Measurements from ENCODE around the gene BRD4. TPM values are rescaled to one million over a fixed set of nuclear protein-coding genes. Genes with fewer than 3 reads are reported as not detected.

Gene BRD4
- total RNA-seq, 1 experiment from 2014 or later, result 144 TPM

GRCh38 chr19:15381429-15381828 lies 49.1 kb upstream of the BRD4 start:
- Histone ChIP-seq H3K27ac (ENCODE audit: insufficient read length, low read depth, low read length) (no peak overlapping the region), H2BK120ac (ENCODE audit: low read depth, low read length, poor library complexity, severe bottlenecking) (no peak overlapping the region), H3K4ac (ENCODE audit: low read depth, low read length) (no peak overlapping the region), H4K5ac (ENCODE audit: insufficient read length, low read depth, low read length) (no peak overlapping the region), H3K79me2 (ENCODE audit: insufficient read depth, low read length) (peaks cover 22% of the 10 kb centered on the region; the same call in 1 of the 2 replicates), H4K8ac (replicated peaks; ENCODE audit: insufficient read length, low read depth, low read length) (no peak overlapping the region), H3K4me2 (ENCODE audit: insufficient read depth, insufficient read length, low read length) (peak overlapping the region; percentile 69), H2BK5ac (ENCODE audit: insufficient read length, low read length) (no peak overlapping the region), H3K9ac (ENCODE audit: extremely low read depth, insufficient read length, low read length) (no peak overlapping the region), H2BK15ac (ENCODE audit: low read depth, low read length) (no peak overlapping the region), H3K27me3 (ENCODE audit: insufficient read depth, low read length) (no peaks in the 10 kb centered on the region), H3K9me3 (ENCODE audit: control insufficient read depth, low read depth, low read length) (no peaks in the 10 kb centered on the region), H2BK20ac (ENCODE audit: low read depth, low read length, poor library complexity, severe bottlenecking) (no peak overlapping the region), H3K79me1 (ENCODE audit: insufficient read depth, low read depth, low read length, poor library complexity, severe bottlenecking) (no peaks in the 10 kb centered on the region), H3K18ac (ENCODE audit: insufficient read length, low read depth, low read length) (no peak overlapping the region), H4K20me1 (ENCODE audit: control insufficient read depth, insufficient read depth, insufficient read length) (no peaks in the 10 kb centered on the region), H3K23ac (ENCODE audit: insufficient read length, low read depth, low read length) (no peak overlapping the region), H2BK12ac (ENCODE audit: insufficient read length, low read depth, low read length) (no peak overlapping the region), H2AFZ (ENCODE audit: low read length) (no peak overlapping the region), H3K14ac (ENCODE audit: insufficient read depth, low read length) (no peak overlapping the region), H4K91ac (ENCODE audit: insufficient read length, low read depth, low read length) (no peak overlapping the region), H3K4me1 (ENCODE audit: insufficient read depth, low read length) (peaks cover 2% of the 10 kb centered on the region; the same call in 1 of the 2 replicates), H3K56ac (ENCODE audit: insufficient read length, low read depth, low read length) (no peak overlapping the region), H3K23me2 (ENCODE audit: insufficient read length, low read depth, low read length, poor library complexity, severe bottlenecking) (peaks cover 8% of the 10 kb centered on the region), H3T11ph (ENCODE audit: low read length) (no peak overlapping the region), H2AK5ac (ENCODE audit: insufficient read length, low read length) (no peak overlapping the region)
- H3K36me3 Mint-ChIP-seq (ENCODE audit: insufficient read depth in 1 of 3, low read depth in 3 of 3), result peaks cover 5 to 21% (median 8%) of the 10 kb centered on the region in 3 experiments; a peak in 6 of 7 replicates
- WGBS (ENCODE audit: extremely low coverage, insufficient read length, low lambda C conversion rate), result no CpG with 5 or more reads among the region's 2 CpGs
- peaks cover 28 to 31% of the 10 kb centered on the region in 2 experiments for H3K4me1 Mint-ChIP-seq
- H3K4me3 Mint-ChIP-seq, result peak overlapping the region; percentile 90 to 95
- H3K27ac Mint-ChIP-seq, result peak overlapping the region in 2 of 3 experiments; percentile 38 to 58; a peak in 2 of 7 replicates
- H3K9me3 Mint-ChIP-seq, result no peaks in the 10 kb centered on the region; a peak in 1 of 5 replicates
- no peak for DNase-seq
- no peaks in the 10 kb centered on the region; the same call in 1 of the 2 replicates for H3K27me3 Mint-ChIP-seq (ENCODE audit: low read depth)
- TF ChIP-seq CTCF (conservative IDR thresholded peaks at IDR 0.05), result no peak
